ENCODE results near the gene STXBP6. TPM values are rescaled to one million over a fixed set of nuclear protein-coding genes. Genes with fewer than 3 reads are reported as not detected.

The STXBP6 gene
- polyA plus RNA-seq (2013, experiment 1 of 2; ENCODE audit: insufficient read length), result 1.7 TPM
- polyA plus RNA-seq (2013, experiment 2 of 2; ENCODE audit: insufficient read length), result 1.6 TPM

- DNase-seq, result peak; percentile 62
Measured at GRCh38 chr14:25049568-25050268, at the start of gene STXBP6. STXBP6 (minus strand) TSS chr14:25050147; CDS start chr14:24974818, 75,329 bp downstream.

- no peak for DNase-seq
Measured at GRCh38 chr14:25097120-25097519, 47.2 kb upstream of the STXBP6 start.

- DNase-seq, result no peak
Measured at GRCh38 chr14:25095736-25096437, 45.9 kb upstream of the STXBP6 start.

DNA sequence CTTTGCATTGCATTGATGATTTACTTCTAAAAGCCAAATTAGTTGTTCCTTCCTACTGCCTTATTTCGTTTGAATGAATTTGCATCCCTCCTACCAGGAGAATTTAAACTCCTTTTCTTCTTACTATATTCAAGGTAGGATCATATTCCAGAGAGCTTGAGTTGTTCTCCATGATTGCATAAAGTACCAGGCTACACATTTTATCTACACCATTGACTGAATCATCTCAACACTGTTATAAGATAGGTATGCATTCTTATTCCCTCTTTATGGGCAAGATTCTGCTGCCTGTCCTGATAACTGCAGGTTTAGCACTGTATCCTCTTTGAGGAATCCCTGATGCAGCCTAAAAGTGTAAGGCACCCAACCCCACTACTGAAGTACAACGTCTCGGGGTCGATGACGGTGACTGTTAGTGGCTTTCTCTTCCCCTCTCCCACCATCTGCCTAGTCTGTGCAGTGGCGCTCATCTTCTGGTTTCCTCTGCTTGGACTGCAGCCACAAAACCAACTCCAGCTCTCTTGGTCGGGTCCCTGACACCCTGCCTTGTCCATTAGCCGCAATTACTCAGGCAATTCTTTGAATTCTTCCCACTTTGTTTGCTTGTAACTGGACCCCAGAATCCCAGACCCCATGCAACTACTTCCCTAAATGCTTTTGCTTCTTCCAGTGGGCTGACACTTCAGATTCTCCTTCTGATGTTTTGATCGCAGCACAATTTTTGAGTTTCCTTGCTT lies 44.4 kb upstream of the STXBP6 start:
- DNase-seq, result no peak

DNA sequence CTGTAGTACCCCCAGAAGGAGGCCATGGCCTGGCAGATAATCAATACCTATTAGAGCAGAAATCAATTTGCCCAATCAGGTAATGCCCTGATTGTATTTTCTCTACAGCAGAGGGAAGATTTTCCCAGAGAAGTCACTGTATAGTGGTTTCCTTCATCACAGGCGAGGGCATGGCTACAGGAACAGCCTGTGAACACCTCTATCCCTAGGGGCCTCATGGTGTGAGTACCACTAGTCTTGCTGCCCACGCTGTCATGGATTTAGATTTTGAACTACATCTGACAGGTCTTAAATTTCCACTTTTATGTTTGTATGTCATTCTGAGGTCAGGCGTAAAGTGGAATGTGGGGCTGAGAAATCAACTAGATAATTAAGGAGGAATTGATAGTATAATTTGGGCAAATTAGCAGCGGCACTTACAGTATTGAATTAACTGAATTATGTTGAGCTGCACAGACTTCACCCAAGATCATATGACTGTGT lies 42.4 kb upstream of the STXBP6 start:
- DNase-seq, result no peak

- peak; percentile 79 for DNase-seq
Measured at GRCh38 chr14:25090716-25091454, 40.9 kb upstream of the STXBP6 start.

GRCh38 chr14:25090256-25090655 lies 40.3 kb upstream of the STXBP6 start:
- peak; percentile 57 for DNase-seq

GRCh38 chr14:25089496-25089895 lies 39.5 kb upstream of the STXBP6 start:
- DNase-seq, result no peak

GRCh38 chr14:25086821-25087396 lies 37.0 kb upstream of the STXBP6 start:
- no peak for DNase-seq

DNA sequence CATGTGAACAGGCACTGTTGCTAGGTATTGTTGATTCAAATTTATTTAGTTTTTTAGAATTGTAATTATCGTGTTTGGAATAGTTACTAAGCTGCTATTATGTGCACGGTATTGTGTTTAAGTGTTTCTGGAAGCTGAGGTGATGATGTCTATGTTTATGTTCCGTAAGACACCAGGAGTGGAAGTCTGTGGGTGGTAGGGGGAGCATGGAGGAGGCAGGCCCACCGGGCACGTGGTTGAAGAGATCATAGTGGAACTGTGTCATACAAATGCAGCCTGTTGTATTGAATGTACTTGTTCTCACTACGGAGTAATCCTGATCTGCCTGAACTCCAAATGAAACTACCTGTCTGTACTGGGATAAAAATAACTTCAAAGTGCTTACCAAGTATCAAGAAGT lies 36.1 kb upstream of the STXBP6 start:
- DNase-seq, result no peak

DNA sequence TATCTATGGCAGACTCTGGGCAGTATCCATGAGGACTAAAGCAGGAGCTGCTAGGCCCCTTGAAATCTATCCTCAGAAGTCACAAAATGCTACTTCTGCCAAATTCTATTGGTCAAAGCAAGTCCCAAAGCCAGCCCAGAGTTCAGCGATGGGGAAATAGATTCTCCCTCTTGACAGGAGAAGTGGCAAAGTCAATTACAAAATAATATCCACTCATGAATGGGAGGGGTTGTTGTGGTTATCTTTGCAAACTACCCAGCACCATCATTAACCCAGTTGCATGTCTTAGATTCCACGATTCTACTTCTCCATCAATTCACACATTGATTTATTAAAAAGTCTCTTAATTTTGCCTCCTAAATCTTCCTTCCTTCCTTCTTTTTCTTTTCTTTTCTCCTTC lies 30.7 kb upstream of the STXBP6 start:
- no peak for DNase-seq

GRCh38 chr14:25079311-25079710 lies 29.4 kb upstream of the STXBP6 start:
- DNase-seq, result no peak

DNA sequence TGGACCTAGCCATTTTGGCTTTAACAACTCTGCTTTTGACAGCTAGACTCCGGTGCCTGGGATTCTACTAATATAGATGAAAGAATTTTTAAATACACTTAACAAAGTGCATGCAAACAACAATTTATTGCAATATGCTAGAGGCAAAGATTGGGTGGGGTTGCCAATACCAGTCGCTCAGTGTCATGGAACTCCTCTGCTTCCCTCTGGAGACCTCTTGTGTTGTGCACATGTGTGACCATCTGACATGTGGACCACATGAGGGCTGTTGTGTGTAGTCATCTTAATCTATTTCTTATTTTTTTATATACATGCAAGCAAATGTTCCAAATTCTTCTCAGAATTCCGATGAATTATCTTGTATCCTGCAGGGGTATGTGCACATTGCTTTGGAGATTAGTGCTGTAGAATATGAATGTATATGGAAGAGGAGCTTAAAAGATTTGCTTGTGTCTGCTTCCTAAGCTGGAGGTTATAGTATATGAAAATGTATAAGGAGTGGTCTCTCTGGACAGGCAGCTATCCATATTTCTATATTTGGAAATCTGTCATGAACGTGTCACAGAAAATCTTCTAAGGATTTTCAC lies 24.2 kb upstream of the STXBP6 start:
- no peak for DNase-seq

GRCh38 chr14:25069879-25070278 lies 19.9 kb upstream of the STXBP6 start:
- no peak for DNase-seq

DNA sequence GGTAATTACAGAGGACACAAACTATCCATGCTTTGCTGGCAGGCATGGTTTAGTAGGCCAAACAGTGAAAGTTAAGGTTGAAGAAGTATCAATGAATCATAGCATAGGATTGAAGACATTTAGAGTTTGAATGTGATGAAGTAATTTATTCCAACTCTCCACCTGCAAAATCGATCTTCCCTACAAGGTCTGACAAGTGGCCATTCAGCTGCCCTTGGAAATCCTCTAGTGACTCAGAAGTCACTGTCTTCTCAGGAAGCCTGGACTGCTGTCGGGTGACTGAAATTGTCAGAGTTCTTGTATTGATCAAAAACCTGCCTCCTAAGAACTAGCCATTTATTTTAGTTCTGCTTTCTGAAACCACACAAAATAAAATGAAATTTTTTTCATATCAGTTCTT lies 17.7 kb upstream of the STXBP6 start:
- no peak for DNase-seq

DNA sequence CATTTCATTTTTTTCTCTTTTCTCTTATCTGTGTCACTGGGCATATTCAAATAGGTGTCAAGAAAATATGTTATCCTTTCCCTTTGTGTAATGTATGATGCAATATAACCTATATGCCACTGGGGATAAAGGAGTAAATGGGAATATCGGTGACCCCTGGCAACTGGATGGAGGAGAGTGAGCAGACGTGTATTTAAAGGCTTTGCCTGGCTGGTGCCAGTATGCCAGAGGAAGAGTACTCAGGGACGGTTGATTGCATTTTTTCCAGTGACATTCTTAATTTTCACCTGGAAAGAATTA lies 12.0 kb upstream of the STXBP6 start:
- no peak for DNase-seq

DNA sequence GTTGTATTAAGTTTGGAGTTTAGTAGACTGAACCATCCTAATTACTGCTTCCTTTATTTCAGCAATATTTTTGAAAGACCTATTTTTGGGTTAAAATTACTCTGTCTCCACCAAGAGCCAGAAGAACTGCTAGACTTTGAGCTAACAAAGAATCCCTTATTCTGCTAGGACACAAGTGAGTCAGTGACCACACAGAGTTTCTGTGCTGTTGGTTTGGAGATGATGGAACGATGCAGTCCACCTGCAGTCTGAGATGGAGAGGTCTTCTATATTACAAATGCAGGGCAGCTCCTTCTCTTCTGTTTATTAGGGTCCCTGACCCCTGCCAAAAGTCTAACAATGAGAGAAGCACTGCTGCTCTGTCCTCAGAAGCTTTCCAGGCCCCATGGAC lies 6.7 kb upstream of the STXBP6 start:
- DNase-seq, result peak; percentile 11

DNA sequence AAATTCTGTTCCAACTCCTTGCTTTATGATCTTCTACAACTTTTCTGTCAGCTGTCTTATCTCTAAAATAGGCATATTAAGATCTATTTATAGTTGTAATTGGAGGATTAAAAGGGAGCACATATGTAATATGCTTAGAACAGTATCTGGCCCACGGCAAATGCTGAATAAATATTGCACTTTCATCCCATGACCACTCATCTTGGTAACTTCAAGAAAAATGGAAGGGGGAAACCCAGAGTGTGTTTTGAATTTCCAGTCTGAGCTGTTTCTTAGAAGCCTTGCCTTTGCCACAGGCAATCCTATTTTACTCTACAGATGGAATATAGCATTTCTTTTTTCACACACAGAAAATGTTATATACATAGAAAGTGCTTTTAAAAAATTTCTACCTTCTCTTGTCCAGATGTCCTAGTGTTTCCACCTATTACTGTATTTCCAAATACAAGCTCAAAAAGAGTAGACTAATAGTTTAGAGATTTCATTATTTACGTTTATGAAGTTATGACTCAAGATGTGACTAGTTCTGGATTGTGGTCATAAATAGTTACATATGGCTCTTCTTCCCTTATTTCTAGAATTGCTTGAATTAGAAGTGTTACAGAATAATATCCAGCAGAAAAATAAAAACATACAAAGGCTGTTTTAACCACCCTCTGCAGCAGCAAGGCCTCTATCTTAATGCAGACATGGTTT lies 6.2 kb upstream of the STXBP6 start:
- peak; percentile 33 for DNase-seq

- DNase-seq, result no peak
Measured at GRCh38 chr14:25055005-25055404, 5.1 kb upstream of the STXBP6 start.

- DNase-seq, result no peak
Measured at GRCh38 chr14:25053585-25053984, 3.6 kb upstream of the STXBP6 start.

- DNase-seq, result no peak
Measured at GRCh38 chr14:25052921-25053320, 3.0 kb upstream of the STXBP6 start.

Data from fibroblast of skin of back (primary cell).